DND-41 (cell line): ENCODE data around the gene MCF2L.

Experiments used
- EZH2 ChIP-seq: IDR thresholded peaks from 3 replicates; pipeline ENCODE4 v1.6.1; 2012; ENCODE audit warnings: borderline replicate concordance, low read depth, mild to moderate bottlenecking, moderate library complexity, low read length, inconsistent platforms; ENCODE audit not compliant: severe bottlenecking
- TF ChIP-seq, protein P1 (sequence below): IDR thresholded peaks from 2 replicates; pipeline ENCODE4 v1.5.1; 2012; ENCODE audit warnings: borderline replicate concordance, low read length, moderate library complexity, mild to moderate bottlenecking; ENCODE audit not compliant: poor library complexity, severe bottlenecking; ENCODE audit errors: extremely low read depth

DNA sequence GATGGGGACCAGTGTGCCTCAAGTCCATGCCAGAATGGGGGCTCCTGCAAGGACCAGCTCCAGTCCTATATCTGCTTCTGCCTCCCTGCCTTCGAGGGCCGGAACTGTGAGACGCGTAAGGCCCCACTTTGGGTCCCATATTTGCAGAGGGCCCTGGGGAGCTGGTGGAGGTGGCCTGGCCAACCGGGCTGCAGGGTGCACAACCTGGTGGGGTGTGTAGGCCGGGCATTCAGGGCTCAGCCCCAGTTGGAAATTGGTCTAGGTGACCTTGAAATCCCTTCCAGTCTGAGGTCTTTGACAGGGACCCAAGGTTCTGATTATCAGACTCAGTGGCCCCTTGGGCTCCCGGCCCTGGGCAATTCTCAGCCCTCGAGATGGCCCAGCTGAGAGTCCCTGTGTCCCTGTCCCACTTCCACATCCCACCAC is 144.8 kb downstream of the MCF2L start:
- TF ChIP-seq, protein P1, sequence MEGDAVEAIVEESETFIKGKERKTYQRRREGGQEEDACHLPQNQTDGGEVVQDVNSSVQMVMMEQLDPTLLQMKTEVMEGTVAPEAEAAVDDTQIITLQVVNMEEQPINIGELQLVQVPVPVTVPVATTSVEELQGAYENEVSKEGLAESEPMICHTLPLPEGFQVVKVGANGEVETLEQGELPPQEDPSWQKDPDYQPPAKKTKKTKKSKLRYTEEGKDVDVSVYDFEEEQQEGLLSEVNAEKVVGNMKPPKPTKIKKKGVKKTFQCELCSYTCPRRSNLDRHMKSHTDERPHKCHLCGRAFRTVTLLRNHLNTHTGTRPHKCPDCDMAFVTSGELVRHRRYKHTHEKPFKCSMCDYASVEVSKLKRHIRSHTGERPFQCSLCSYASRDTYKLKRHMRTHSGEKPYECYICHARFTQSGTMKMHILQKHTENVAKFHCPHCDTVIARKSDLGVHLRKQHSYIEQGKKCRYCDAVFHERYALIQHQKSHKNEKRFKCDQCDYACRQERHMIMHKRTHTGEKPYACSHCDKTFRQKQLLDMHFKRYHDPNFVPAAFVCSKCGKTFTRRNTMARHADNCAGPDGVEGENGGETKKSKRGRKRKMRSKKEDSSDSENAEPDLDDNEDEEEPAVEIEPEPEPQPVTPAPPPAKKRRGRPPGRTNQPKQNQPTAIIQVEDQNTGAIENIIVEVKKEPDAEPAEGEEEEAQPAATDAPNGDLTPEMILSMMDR = no peak
- TF ChIP-seq EZH2 = no peak
